Measurements from ENCODE around the gene GLTP.

- no peak for TF ChIP-seq CTCF (conservative IDR thresholded peaks at IDR 0.05 in 1 of 2, IDR thresholded peaks at IDR 0.05 in 1 of 2; ENCODE audit: extremely low read depth in 1 of 2, insufficient read depth in 1 of 2, low read depth in 1 of 2, low read length in 2 of 2)
- TF ChIP-seq EZH2 (IDR thresholded peaks at IDR 0.05; ENCODE audit: borderline replicate concordance, low read length) = no peak
These were observed 40.9 kb downstream of the GLTP start for GRCh38 chr12:109839444-109839843.

All from mammary epithelial cell (primary cell).